Activated CD8-positive, alpha-beta memory T cell treated with anti-CD3 and anti-CD28 coated beads, Interleukin-2, amount 50 U/mL, for 1 hour (primary cell): ENCODE data around the gene ADA.

Source experiments
- DNase-seq: peaks from one replicate; pipeline ENCODE4 v3.0.0-alpha.2; 2020; ENCODE audit errors: extremely low read depth

ADA gene

DNA sequence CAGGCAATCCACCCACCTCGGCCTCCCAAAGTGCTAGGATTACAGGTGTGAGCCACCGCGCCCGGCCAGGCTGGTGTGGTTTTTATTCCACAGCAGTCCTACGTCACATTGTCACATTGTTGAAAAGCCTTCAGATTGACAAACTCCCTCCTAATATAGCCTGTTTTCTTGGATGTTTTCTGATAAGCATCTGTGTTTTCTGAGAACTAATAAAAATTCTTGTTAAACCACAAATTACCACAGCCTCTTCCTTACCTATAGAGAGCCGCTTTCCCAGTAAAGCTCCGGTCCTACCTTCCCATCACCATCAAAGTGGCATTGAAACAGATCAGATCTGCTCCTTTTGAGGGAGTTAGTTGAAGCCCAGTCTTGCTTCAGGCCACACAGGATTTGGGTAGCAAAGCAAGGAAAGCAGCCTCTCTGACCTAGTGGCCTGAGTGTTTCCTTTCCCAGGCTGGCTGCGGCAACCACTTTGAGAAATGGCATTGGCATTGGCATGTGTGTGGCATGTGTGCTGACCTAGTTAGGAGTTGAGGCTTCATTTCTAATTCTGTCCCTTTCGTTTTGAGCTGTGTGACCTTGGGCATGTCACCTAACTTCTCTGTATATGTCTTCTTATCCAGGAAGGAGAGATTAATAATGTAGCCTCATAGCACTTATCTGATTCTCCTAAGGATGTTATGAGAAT is 70.8 kb downstream of the ADA start:
- no peak for DNase-seq

DNA sequence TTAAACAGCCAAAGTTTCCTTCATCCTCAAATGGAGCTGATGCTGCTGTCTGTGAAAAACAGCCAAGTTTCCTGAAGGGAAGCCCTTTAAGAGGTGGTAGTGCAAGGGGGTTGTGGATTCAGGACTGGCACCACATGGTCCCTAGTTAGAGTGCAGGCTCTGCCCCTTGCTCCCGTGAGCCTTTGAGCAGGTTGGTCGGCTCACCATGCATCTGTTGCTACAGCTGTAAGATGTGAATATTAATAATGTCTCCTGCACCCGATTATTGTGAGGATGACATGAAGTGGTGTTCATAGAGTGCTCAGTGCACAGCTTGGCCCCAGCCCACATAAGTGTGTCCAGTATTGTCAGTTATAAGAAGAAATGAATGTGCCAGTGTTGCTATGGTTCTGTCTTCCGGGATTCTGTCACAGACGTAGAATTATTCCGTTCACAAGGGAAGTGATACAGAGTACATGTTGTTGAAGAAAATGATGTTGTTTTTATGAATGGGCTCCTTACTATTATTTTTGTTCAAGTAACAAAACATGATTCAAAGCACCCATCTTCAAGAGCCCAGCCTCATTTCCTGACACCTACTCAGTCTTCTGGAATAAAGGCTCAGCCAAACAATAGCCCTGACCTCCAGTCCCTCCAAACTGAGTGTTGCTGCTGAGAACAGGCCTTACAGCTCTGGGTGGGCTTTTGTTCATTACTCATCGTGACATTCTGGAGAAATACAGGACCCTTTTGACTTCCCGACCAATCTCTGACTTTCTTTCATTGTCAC is 72.0 kb downstream of the ADA start:
- no peak for DNase-seq

DNA sequence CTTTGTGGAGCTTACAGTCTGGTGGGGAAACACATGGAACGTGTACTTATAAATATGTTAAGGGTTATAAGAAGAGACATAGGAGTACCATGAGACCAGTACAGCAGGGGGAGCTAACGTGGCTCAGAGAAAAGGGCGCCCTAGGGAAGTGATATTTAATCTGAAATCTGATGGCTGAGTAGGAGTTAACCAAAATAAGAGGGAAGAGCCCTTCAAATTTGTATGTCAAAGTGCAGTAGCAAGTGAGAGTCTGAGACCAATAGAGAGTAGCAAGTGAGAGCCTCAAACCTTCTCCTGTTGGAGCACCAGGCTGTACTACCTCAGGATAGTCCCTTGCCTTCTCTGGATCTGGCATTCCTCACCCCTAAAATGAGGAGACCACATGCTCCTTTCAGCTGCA is 75.2 kb downstream of the ADA start:
- DNase-seq = no peak

DNA sequence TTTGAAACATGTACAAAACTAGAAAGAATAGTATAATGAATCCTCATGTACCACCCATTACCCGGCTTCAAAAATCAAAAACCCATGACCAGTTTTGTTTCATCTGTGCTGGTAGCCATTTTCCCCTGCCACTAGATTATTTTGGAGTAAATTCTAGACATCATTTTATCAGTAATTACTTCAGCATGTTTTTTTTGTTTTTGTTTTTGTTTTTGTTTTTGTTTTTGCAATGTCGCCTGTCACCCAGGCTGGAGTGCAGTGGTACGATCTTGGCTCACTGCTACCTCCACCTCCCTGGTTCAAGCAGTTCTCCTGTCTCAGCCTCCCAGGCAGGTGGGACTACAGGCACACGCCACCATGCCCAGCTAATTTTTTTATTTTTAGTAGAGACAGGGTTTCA is 77.1 kb downstream of the ADA start:
- DNase-seq = no peak

DNA sequence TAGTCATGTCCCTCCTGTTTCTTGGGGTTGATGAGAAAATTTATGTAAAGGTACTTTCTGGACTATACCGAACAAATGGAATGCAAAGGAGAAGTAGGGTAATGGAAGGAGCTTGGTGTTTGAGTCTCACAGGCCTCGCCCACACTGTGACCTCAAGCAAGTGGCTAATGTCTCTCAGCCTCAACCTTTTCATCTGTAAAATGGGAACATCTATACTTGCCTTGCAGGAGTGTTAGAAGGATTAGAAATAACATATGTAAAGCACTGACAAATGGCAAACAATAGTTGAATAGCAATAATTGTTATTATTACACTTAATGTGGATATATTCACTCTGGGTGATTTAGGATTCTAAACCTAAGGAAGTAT is 78.0 kb downstream of the ADA start:
- DNase-seq = no peak

DNA sequence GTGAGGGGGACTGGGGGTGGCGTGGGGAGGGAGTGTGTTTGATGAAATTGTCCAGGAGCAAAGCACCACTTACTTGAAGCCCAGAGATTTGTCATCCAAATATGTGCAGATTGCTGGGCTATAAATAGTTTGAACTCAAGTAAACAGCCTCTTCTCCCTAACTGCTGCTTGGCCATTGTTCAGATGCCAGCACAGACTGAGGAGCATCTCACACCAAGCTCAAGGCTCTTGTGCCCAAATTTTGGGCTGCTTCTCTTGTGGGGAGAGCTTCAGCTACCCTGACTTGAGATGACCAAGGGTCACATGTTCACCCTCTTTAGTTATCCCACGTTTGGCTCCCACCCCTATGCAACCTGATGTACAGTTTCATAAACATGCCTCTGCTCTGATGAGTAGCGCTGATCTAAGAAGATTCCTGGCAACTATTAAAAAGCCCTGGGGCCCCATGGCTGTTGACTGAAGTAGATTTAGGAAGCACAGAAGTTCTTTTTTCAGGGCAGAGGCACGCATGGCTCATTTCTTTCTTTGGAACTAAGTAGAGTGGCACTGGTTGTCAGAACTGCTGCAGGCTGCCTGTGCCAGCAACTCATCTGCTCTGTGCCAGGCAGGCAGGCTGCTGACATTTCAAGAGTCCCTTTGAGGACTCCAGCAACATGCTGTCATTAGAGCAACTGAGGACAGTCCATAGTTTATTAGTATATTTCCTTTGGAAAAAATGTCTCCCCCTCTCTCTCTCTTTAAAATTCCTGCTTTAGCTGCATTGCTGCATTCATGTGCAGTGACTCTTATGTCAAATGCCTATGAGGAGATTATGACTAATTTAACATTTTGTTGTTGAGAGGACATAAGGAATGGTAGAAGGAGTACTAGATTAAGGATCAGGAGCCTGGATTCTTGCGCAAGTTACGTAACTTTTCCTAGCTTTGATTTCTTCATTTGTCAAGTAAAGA is 78.7 kb downstream of the ADA start:
- DNase-seq = no peak

DNA sequence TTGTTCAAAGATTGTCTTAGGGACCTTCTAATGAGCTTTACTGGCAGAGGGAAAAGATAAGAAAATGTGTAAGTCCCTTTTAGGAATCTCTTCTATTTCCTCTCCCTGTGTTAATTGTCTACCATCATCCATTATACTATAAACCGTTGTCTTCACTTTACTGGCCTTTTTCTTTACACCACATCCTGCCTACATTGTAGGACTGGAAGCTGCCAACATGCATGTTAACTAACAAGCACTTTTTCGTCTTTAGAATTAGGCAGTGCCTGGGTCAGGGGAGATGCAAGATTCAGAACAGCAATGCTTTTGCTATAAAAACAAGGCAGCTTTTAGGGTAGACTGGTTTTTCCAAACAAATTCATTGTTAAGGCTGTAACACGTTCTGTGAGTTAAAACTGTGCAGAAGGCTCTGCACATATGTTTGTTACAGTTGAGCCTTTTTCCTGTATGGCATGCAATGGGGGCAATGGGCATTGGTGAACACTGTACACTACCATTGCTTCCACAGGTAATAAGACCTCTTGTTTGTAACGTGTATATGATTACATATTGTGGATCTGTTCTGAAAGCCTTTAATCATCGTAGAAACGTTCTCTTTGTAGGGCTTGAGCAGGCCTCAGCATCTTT is 80.0 kb downstream of the ADA start:
- no peak for DNase-seq

DNA sequence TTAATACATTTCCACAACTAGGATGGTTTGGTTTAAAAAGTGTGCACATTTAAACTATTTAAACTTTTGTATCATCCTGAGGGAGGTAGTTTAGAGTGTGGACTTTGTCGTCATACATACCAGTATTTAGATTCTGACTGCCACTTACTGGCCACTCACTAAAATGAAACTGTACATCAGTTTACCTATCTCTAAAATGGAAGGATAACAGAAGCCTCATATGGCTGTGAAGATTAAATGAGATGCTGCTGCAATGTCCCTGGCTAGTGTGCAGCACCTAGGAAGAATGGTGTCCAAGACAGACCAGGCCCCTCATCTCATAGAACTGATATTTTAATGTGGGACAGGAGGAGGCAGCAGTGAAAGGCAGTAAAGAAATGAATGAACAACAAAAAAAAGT is 81.1 kb downstream of the ADA start:
- no peak for DNase-seq
